Measurements from ENCODE around the gene HOXA13.

The HOXA13 gene

GRCh38 chr7:27148031-27148755, 51.7 kb downstream of the HOXA13 start:
- peak; percentile 51 for DNase-seq (ENCODE audit: low read depth, low spot score)

DNA sequence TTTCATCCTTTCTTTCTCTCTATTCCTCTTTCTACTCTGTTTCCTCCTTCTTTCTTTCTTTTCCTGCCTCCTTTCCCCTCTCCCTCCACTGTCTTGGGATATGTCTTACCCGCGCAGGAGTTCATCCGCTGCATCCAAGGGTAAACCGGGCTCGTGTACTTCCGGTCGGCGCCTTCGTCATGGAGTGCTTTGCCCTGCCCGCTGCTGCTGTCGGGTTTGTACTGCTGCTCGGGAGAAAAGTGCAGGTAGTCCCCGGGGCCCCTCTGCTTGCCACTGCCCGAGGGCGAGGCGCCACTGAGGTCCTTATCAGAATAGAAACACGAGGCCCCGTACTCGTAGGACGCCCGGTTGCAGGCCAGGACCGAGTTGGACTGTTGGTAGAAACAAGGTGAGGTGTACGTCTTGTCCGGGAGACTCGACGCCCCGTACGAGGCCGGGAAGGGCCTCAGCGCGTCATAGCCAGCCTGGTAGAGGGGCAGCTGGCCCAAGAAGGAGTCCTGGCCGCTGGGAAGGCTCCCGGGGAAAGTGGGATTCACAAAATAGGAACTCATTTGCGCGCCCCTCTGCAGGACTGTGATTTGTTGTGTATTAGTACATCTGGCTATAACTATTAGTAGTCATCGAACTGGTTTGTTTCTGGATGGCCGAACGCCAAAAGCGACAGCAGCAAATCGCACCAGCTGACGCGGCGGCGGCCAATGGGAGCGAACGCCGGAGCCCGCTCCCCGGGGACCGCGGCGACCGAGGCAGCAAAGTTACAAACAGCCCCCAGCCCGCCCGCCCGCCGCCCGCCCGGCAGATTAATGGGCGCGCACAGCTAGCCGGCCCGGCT, 52.5 kb downstream of the HOXA13 start, which contains the start of gene HOXA6:
Gene HOXA6 (minus strand): TSS at position 576 of the 832 bp plus-strand sequence. CDS start 25 bp downstream, at position 551.
- peak; percentile 58 for DNase-seq (ENCODE audit: low read depth, low spot score)

DNA sequence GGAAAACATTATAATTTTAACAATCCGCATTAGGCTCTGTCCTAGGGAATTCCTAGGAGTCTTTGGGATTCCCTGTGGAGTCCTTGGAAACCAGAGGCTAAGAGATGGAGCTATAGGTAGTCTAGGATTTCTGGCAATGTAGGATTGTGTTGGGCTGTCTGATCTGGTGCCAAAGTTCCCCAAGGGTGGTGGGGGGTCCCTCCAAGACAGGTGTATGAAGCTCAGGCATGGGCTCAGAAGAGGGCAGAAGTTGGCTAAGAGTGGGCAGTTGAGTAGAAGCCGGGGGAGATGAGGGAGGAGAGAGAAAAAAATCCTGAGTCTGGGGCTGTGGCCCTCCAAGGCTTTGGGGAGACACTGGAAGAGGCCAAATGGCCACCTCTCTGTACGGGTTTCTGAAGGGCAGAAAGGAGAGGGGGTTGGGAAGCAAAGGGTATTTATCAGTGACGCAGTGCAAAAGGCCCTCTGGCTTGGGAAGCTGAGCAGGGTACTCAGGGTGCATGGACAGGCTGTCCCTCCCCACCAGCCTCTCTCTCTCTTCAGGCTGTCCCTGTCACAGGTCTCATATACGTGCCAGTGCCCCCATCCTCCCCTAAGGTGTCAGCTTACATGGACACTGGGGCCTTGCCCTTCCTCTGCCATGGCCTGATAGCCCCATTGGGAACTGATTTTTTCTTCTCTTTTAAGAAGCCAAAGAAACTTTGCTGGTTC, 53.2 kb downstream of the HOXA13 start:
- no peak for DNase-seq (ENCODE audit: low read depth, low spot score)

DNA sequence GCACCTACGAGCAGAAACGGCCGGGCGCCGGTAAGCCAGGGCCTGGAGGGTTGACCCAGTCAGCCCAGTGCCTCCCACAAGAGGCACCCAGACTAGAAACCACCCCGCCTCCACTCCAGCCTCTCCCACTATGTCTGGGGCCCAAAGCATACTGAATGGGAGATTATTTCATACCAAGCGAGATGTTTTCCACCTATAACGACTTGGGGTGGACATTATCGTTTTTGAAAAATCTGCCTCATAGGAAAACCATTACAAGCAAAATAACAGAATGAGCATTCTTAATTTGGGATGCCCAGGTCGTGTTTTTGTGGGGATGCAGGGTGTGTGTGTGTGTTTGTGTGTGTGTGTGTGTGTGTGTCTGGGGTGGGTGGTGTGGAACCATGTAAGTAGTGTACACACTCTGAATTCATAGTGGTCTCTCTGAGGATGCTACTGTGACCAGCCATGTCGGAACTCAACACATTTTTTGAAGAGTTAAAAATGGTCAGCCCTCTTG, 53.9 kb downstream of the HOXA13 start:
- DNase-seq (ENCODE audit: low read depth, low spot score): no peak

DNA sequence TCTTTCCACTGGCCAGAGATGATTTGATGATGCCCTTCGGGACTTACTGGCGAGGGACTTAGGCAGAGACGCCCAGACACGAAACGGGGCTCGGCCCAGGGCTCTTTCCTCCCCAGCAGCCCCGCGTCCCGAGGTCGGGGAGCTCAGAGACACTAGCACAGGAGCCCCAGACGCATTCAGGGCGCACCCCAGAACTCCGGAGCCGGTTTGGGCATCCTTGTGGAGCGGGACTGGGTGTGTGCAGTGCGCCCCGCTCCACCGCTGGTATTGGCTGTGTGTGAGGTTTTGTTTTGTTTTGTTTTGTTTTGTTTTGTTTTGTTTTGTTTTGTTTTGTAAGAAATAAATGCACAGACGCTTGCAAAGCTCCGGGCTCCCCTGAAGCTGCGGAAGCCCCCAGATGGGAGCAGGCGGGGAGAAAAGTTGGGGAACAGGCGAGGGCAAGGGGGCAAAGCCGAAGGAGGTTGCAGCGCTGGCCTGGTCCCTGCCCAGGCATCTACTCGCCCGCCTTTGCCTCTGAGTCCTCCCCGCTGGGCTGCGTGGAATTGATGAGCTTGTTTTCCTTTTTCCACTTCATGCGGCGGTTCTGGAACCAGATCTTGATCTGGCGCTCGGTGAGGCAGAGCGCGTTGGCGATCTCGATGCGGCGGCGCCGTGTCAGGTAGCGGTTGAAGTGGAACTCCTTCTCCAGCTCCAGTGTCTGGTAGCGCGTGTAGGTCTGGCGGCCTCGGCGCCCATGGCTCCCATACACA, 54.6 kb downstream of the HOXA13 start:
- DNase-seq (ENCODE audit: low read depth, low spot score): peak; percentile 43

GRCh38 chr7:27144781-27145164, 55.1 kb downstream of the HOXA13 start:
- peak; percentile 45 for DNase-seq (ENCODE audit: low read depth, low spot score)

Data from ELF-1 (cell line).